A673 (cell line): Measurements from ENCODE around the gene LMF1.

Experiments used
- EZH2 ChIP-seq: fragments of 200-600 bp; sonication (generic); IDR thresholded peaks from 2 replicates; pipeline ENCODE4 v1.6.1; 2017; ENCODE audit warnings: borderline replicate concordance, low read depth, mild to moderate bottlenecking, mixed read lengths, antibody characterized with exemption, low read length; ENCODE audit not compliant: poor library complexity, severe bottlenecking
- TF ChIP-seq, protein P1 (sequence below): fragments of 300-800, 200-600 bp; sonication (generic); conservative IDR thresholded peaks from 2 replicates; pipeline ENCODE4 v1.5.1; 2017; ENCODE audit warnings: low read depth, mild to moderate bottlenecking, antibody characterized with exemption, low read length, moderate library complexity, mixed read lengths

DNA sequence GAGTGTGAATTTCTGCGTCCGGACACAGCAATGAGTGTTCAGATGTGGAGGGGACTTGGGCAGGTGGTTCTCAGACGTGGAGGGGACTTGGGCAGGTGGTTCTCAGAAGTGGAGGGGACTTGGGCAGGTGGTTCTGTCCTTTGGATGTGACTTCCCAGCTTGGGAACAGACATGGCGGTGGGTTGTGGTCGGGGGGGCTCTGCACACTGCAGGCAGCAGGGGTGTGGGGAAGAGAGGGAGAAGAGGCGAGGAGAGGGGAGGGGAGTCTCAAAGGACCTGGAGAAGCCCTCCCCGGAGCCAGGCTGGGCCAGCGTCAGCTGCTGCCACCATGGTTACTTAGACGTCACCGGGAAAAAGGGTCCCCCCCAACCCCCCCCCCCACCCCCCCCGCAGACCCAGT is 20.6 kb upstream of the LMF1 start:
- TF ChIP-seq, protein P1, sequence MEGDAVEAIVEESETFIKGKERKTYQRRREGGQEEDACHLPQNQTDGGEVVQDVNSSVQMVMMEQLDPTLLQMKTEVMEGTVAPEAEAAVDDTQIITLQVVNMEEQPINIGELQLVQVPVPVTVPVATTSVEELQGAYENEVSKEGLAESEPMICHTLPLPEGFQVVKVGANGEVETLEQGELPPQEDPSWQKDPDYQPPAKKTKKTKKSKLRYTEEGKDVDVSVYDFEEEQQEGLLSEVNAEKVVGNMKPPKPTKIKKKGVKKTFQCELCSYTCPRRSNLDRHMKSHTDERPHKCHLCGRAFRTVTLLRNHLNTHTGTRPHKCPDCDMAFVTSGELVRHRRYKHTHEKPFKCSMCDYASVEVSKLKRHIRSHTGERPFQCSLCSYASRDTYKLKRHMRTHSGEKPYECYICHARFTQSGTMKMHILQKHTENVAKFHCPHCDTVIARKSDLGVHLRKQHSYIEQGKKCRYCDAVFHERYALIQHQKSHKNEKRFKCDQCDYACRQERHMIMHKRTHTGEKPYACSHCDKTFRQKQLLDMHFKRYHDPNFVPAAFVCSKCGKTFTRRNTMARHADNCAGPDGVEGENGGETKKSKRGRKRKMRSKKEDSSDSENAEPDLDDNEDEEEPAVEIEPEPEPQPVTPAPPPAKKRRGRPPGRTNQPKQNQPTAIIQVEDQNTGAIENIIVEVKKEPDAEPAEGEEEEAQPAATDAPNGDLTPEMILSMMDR: no peak
- no peak for TF ChIP-seq EZH2
